Measurements from ENCODE around the gene NTRK3.

NTRK3 gene

GRCh38 chr15:88258093-88258641 is 1.6 kb upstream of the NTRK3 start:
- FAIRE-seq = no peak
- DNase-seq (ENCODE audit: low spot score) = peak; percentile 44

GRCh38 chr15:88257311-88258092 is 963 bp upstream of the NTRK3 start:
- DNase-seq (ENCODE audit: low spot score) (no peak), FAIRE-seq (no peak)

GRCh38 chr15:88255484-88256278 is 858 bp downstream of the NTRK3 start:
- FAIRE-seq (no peak), DNase-seq (ENCODE audit: low spot score) (no peak)

- DNase-seq (ENCODE audit: low spot score) (no peak), FAIRE-seq (no peak)
These were observed 1.5 kb downstream of the NTRK3 start for GRCh38 chr15:88255087-88255483.

- no peak for FAIRE-seq
These were observed 4.1 kb downstream of the NTRK3 start for GRCh38 chr15:88252441-88252840.

GRCh38 chr15:88250826-88251225 is 5.7 kb downstream of the NTRK3 start:
- DNase-seq (ENCODE audit: low spot score) = no peak
- FAIRE-seq = no peak

More at GRCh38 chr15:88252441-88252840, 4.1 kb downstream of the NTRK3 start:
- no peak for DNase-seq (ENCODE audit: low spot score)

- FAIRE-seq (no peak), DNase-seq (ENCODE audit: low spot score) (no peak)
These were observed 7.3 kb downstream of the NTRK3 start for GRCh38 chr15:88249220-88249619.

- no peak for FAIRE-seq
- no peak for DNase-seq (ENCODE audit: low spot score)
These were observed 8.6 kb downstream of the NTRK3 start for GRCh38 chr15:88247914-88248313.

- no peak for FAIRE-seq
These were observed 9.7 kb downstream of the NTRK3 start for GRCh38 chr15:88246666-88247446.

GRCh38 chr15:88246081-88246480 is 10.5 kb downstream of the NTRK3 start:
- FAIRE-seq = no peak
- no peak for DNase-seq (ENCODE audit: low spot score)

More at GRCh38 chr15:88246666-88247446, 9.7 kb downstream of the NTRK3 start:
- DNase-seq (ENCODE audit: low spot score) = peak; percentile 51

- DNase-seq (ENCODE audit: low spot score) (peak; percentile 15), FAIRE-seq (no peak)
These were observed 12.4 kb downstream of the NTRK3 start for GRCh38 chr15:88243895-88244787.

- no peak for FAIRE-seq
These were observed 13.7 kb downstream of the NTRK3 start for GRCh38 chr15:88242586-88243555.

GRCh38 chr15:88241461-88241860 is 15.1 kb downstream of the NTRK3 start:
- no peak for DNase-seq (ENCODE audit: low spot score)

More at GRCh38 chr15:88242586-88243555, 13.7 kb downstream of the NTRK3 start:
- DNase-seq (ENCODE audit: low spot score) = no peak

GRCh38 chr15:88241060-88241459 is 15.5 kb downstream of the NTRK3 start:
- FAIRE-seq (no peak), DNase-seq (ENCODE audit: low spot score) (no peak)

More at GRCh38 chr15:88241461-88241860, 15.1 kb downstream of the NTRK3 start:
- FAIRE-seq = no peak

- DNase-seq (ENCODE audit: low spot score) (no peak), FAIRE-seq (no peak)
These were observed 16.9 kb downstream of the NTRK3 start for GRCh38 chr15:88239594-88239993.

- DNase-seq (ENCODE audit: low spot score) = no peak
- FAIRE-seq = no peak
These were observed 17.7 kb downstream of the NTRK3 start for GRCh38 chr15:88238618-88239430.

- no peak for FAIRE-seq
These were observed 21.8 kb downstream of the NTRK3 start for GRCh38 chr15:88234711-88235110.

GRCh38 chr15:88233921-88234320 is 22.6 kb downstream of the NTRK3 start:
- DNase-seq (ENCODE audit: low spot score) (no peak), FAIRE-seq (no peak)

More at GRCh38 chr15:88234711-88235110, 21.8 kb downstream of the NTRK3 start:
- no peak for DNase-seq (ENCODE audit: low spot score)
